ENCODE measurements around the gene AMBRA1. TPM values are rescaled to one million over a fixed set of nuclear protein-coding genes. Genes with fewer than 3 reads are reported as not detected.
A peak's percentile ranks its signal among the peaks of the same experiment; 100 is the strongest.

Gene AMBRA1
- total RNA-seq, 6 donors from 2014 or later, result 22.9 to 55.7 (median 33.2) TPM

- Histone ChIP-seq H3K36me3 (peaks cover 0 to 14% (median 7%) of the 10 kb centered on the region in 4 donors), H3K9me3 (no peaks in the 10 kb centered on the region), H3K27me3 (no peaks in the 10 kb centered on the region), H3K4me3 (no peak overlapping the region), H3K4me1 (peaks cover 0 to 12% (median 5%) of the 10 kb centered on the region in 4 donors), H3K27ac (no peak overlapping the region)
- ATAC-seq (ENCODE audit: low FRiP score in 2 of 2), result no peak
- WGBS, 2 donors, result 97 to 100% methylated on average over 5 of the region's 5 CpGs
- no peak for DNase-seq
- TF ChIP-seq POLR2A (IDR thresholded peaks at IDR 0.05) (no peak), POLR2AphosphoS5 (IDR thresholded peaks at IDR 0.05) (no peak), CTCF (IDR thresholded peaks at IDR 0.05) (no peak), EP300 (IDR thresholded peaks at IDR 0.05) (no peak)
Measured at GRCh38 chr11:46512261-46512881, 81.5 kb downstream of the AMBRA1 start.

GRCh38 chr11:46511342-46511741 is 82.5 kb downstream of the AMBRA1 start:
- no peak for DNase-seq
- Histone ChIP-seq H3K27me3 (no peaks in the 10 kb centered on the region), H3K36me3 (peaks cover 0 to 16% (median 7%) of the 10 kb centered on the region in 4 donors), H3K9me3 (no peaks in the 10 kb centered on the region), H3K4me3 (no peak overlapping the region), H3K27ac (no peak overlapping the region), H3K4me1 (peaks cover 0 to 15% (median 5%) of the 10 kb centered on the region in 4 donors)
- ATAC-seq (ENCODE audit: low FRiP score in 2 of 2), result no peak
- no peak for TF ChIP-seq CTCF (IDR thresholded peaks at IDR 0.05)
- TF ChIP-seq POLR2A (IDR thresholded peaks at IDR 0.05), result no peak
- TF ChIP-seq POLR2AphosphoS5 (IDR thresholded peaks at IDR 0.05), result no peak
- TF ChIP-seq EP300 (IDR thresholded peaks at IDR 0.05), result no peak
- 98% methylated on average over 2 of the region's 2 CpGs for WGBS, 2 donors

GRCh38 chr11:46508360-46508759 is 85.5 kb downstream of the AMBRA1 start:
- WGBS, 2 donors, result 100% methylated on average over 1 of the region's 1 CpG
- TF ChIP-seq POLR2AphosphoS5 (IDR thresholded peaks at IDR 0.05) (no peak), CTCF (IDR thresholded peaks at IDR 0.05) (no peak), EP300 (IDR thresholded peaks at IDR 0.05) (no peak), POLR2A (IDR thresholded peaks at IDR 0.05) (no peak)

DNA sequence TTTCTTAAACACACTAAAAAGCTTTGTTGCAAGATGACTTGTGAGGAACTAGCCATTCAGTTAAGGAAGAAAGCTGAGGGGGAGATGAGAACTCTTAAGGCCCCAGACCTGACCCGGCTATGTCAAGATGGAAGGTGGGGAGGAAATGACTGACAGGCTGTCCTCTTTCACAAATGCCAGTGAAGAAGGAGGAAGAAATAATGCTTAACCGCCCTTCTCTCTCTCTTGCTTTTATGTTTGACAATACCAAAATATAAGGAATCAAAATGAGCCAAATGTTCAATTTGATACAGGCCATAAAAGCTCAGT is 87.4 kb downstream of the AMBRA1 start:
- H3K4me1 ChIP-seq, result peaks cover 0 to 25% (median 2%) of the 10 kb centered on the region in 4 donors
- no peak for DNase-seq
- peak overlapping the region in 1 of 4 donors; percentile 27 for H3K27ac ChIP-seq
- H3K4me3 ChIP-seq, result no peak overlapping the region
- no peaks in the 10 kb centered on the region for H3K27me3 ChIP-seq
- 51 to 59% methylated on average over 2 of the region's 2 CpGs for WGBS, 2 donors
- peaks cover 0 to 52% (median 13%) of the 10 kb centered on the region in 4 donors for H3K36me3 ChIP-seq
- no peaks in the 10 kb centered on the region for H3K9me3 ChIP-seq
- no peak for ATAC-seq (ENCODE audit: low FRiP score in 2 of 2)
- TF ChIP-seq POLR2A (IDR thresholded peaks at IDR 0.05), result no peak
- TF ChIP-seq CTCF (IDR thresholded peaks at IDR 0.05), result no peak
- TF ChIP-seq EP300 (IDR thresholded peaks at IDR 0.05), result no peak
- TF ChIP-seq POLR2AphosphoS5 (IDR thresholded peaks at IDR 0.05), result no peak

More at GRCh38 chr11:46508360-46508759, 85.5 kb downstream of the AMBRA1 start:
- Histone ChIP-seq H3K9me3 (no peaks in the 10 kb centered on the region), H3K36me3 (peaks cover 0 to 40% (median 13%) of the 10 kb centered on the region in 4 donors), H3K27ac (no peak overlapping the region), H3K4me1 (peaks cover 0 to 26% (median 2%) of the 10 kb centered on the region in 4 donors), H3K4me3 (no peak overlapping the region), H3K27me3 (no peaks in the 10 kb centered on the region)
- ATAC-seq (ENCODE audit: low FRiP score in 2 of 2) (no peak), DNase-seq (no peak)

Data from upper lobe of left lung (tissue), 6 donors.